K562 (cell line): Measurements from ENCODE around the gene GLB1L. TPM values are rescaled to one million over a fixed set of nuclear protein-coding genes. Genes with fewer than 3 reads are reported as not detected.

Source experiments
- ATAC-seq: fragments of 200-7000 bp; cut with Tn5 transposase; 3 replicates; pipeline ENCODE4 v1.9.1; 2020; ENCODE audit warnings: moderate library complexity
- BruUV-seq: library from RNA; stranded (reverse); fragments of 400-500 nt; replicated peaks from 2 replicates; lab custom pipeline; 2021; lab: Mats Ljungman, UMichigan
- CTCF ChIA-PET: fragments of 300-600 bp; formaldehyde crosslinking; extraction: SDS; loops from one replicate; lab custom pipeline; 2021; ENCODE audit warnings: low intra/inter-chr PET ratio; lab: Yijun Ruan, JAX
- POLR2A ChIA-PET: fragments of 300-600, 350-650 bp; sonication (Branson Sonifier 250); formaldehyde crosslinking; extraction: SDS; loops from one replicate; lab custom pipeline; 2021; ENCODE audit warnings: antibody characterized with exemption, inconsistent platforms; lab: Yijun Ruan, JAX
- DNase-seq, 4 experiments: peaks; one replicate each; pipeline versions ENCODE4 v3.0.0 to v3.0.0-alpha.2; 2011 to 2018; ENCODE audit warnings: low spot score in 3 of 4, mixed read lengths in 3 of 4; ENCODE audit errors: extremely low read depth in 1 of 4
- FAIRE-seq: peaks from 2 replicates; lab custom pipeline; 2011; peaks lifted over from hg19 to GRCh38; lab: Jason Lieb, UNC
- H2AFZ ChIP-seq: 2 replicates; pipeline ENCODE4 v1.6.0; 2011; ENCODE audit warnings: low read depth, low read length, control low read depth, inconsistent platforms
- H3K27ac ChIP-seq: fragments of 200-600 bp; 3 replicates; pipeline ENCODE4 v1.8.0; 2011; ENCODE audit warnings: low read depth, mild to moderate bottlenecking, control low read depth, inconsistent platforms, low read length, moderate library complexity, mixed read lengths; ENCODE audit errors: extremely low read depth
- H3K27me3 ChIP-seq, 2 experiments: fragments of 300-600 bp in 1 of 2; 2 replicates in 1 of 2; 3 replicates in 1 of 2; pipeline versions ENCODE4 v1.6.0 to v1.8.0; 2011; ENCODE audit warnings: inconsistent platforms in 2 of 2, low read length in 2 of 2, mild to moderate bottlenecking in 1 of 2, mixed read lengths in 1 of 2, moderate library complexity in 1 of 2; ENCODE audit not compliant: control insufficient read depth in 2 of 2, insufficient read depth in 2 of 2
- H3K36me3 ChIP-seq: fragments of 300-600 bp; 3 replicates; pipeline ENCODE4 v1.8.0; 2011; ENCODE audit warnings: mild to moderate bottlenecking, low read length, inconsistent platforms; ENCODE audit not compliant: control insufficient read depth, insufficient read depth
- H3K4me1 ChIP-seq, 2 experiments: fragments of 200-600 bp in 1 of 2; replicated peaks in 1 of 2; 2 replicates in 1 of 2; 3 replicates in 1 of 2; pipeline versions ENCODE4 v1.5.1 to v1.8.0; 2011; ENCODE audit warnings: inconsistent platforms in 2 of 2, low read length in 2 of 2, mild to moderate bottlenecking in 1 of 2, mixed read lengths in 1 of 2, moderate library complexity in 1 of 2; ENCODE audit not compliant: control insufficient read depth in 2 of 2, insufficient read depth in 2 of 2
- H3K4me2 ChIP-seq: 2 replicates; pipeline ENCODE4 v1.6.1; 2011; ENCODE audit warnings: low read length, control low read depth, inconsistent platforms, mixed read lengths; ENCODE audit not compliant: insufficient read depth
- H3K4me3 ChIP-seq: fragments of 200-600 bp; sonication (generic), shearing (Covaris generic); 2 replicates; pipeline ENCODE4 v1.5.1; 2016; ENCODE audit warnings: control low read depth, inconsistent platforms
- H3K79me2 ChIP-seq: fragments of 200-600 bp; 3 replicates; pipeline ENCODE4 v1.8.0; 2011; ENCODE audit warnings: low read length, inconsistent platforms; ENCODE audit not compliant: control insufficient read depth, insufficient read depth
- H3K9ac ChIP-seq, 2 experiments: 2 replicates each; pipeline versions ENCODE4 v1.6.0 to v1.6.1; 2011; ENCODE audit warnings: low read depth in 2 of 2, low read length in 2 of 2, control low read depth in 1 of 2, inconsistent platforms in 1 of 2, mild to moderate bottlenecking in 1 of 2, mixed read lengths in 1 of 2; ENCODE audit not compliant: insufficient read depth in 1 of 2
- H3K9me1 ChIP-seq: one replicate; pipeline ENCODE4 v1.6.0; 2011; ENCODE audit warnings: inconsistent platforms, mild to moderate bottlenecking, low read length, moderate library complexity; ENCODE audit not compliant: control insufficient read depth, insufficient read depth
- H3K9me3 ChIP-seq: replicated peaks from 2 replicates; pipeline ENCODE4 v1.5.1; 2011; ENCODE audit warnings: low read depth, low read length, inconsistent platforms; ENCODE audit not compliant: control insufficient read depth, insufficient read depth
- H4K20me1 ChIP-seq: replicated peaks from 2 replicates; pipeline ENCODE4 v1.6.1; 2011; ENCODE audit warnings: low read length, inconsistent platforms, mixed read lengths; ENCODE audit not compliant: control insufficient read depth, insufficient read depth
- CSDE1 ChIP-seq, 2 experiments: fragments of 450-650 bp; IDR thresholded peaks; 2 replicates each; pipeline ENCODE4 v1.6.1; 2016; ENCODE audit warnings: mild to moderate bottlenecking in 1 of 2
- FOXP1 ChIP-seq: sonication (generic); formaldehyde crosslinking; IDR thresholded peaks from 2 replicates; pipeline ENCODE4 v1.8.0; 2022; ENCODE audit warnings: mild to moderate bottlenecking, missing genetic modification reagents
- MAFG ChIP-seq: fragments of 450-650 bp; conservative IDR thresholded peaks from 2 replicates; pipeline ENCODE4 v1.6.1; 2016; ENCODE audit warnings: missing genetic modification characterization, missing compliant biosample characterization
- NFIC ChIP-seq: fragments of 450-650 bp; IDR thresholded peaks from 2 replicates; pipeline ENCODE4 v1.6.1; 2017; ENCODE audit warnings: mild to moderate bottlenecking, inconsistent platforms
- NR1H2 ChIP-seq: sonication (generic); formaldehyde crosslinking; IDR thresholded peaks from 2 replicates; pipeline ENCODE4 v1.4.0; 2020; ENCODE audit warnings: mild to moderate bottlenecking, missing genetic modification reagents
- POLR2G ChIP-seq: fragments of 200-400 bp; formaldehyde crosslinking; IDR thresholded peaks from 2 replicates; pipeline ENCODE4 v1.6.1; 2017; ENCODE audit warnings: low read depth, mild to moderate bottlenecking, antibody characterized with exemption, low read length, moderate library complexity
- SFPQ ChIP-seq: fragments of 200-400 bp; formaldehyde crosslinking; IDR thresholded peaks from 2 replicates; pipeline ENCODE4 v1.6.1; 2017; ENCODE audit warnings: mild to moderate bottlenecking, low read depth, low read length, moderate library complexity
- ZBTB2 ChIP-seq: fragments of 450-650 bp; IDR thresholded peaks from 2 replicates; pipeline ENCODE4 v1.6.1; 2016; ENCODE audit warnings: antibody characterized with exemption
- ZNF696 ChIP-seq: fragments of 250-450 bp; sonication (Bioruptor Pico); conservative IDR thresholded peaks from 2 replicates; pipeline ENCODE4 v1.4.0; 2020; ENCODE audit warnings: mild to moderate bottlenecking, moderate library complexity
- WGBS: fragments of 100-300 bp; shearing (Covaris generic); methylation state at CpG from one replicate; pipeline ENCODE4 v1.1.6; 2016; ENCODE audit warnings: low coverage, mixed read lengths; ENCODE audit not compliant: insufficient coverage; ENCODE audit errors: missing lambda C conversion rate; 5-methylcytosine and 5-hydroxymethylcytosine counted together
- in situ Hi-C: fragments of 300-500 bp; cut with MboI; formaldehyde crosslinking; loops from 4 replicates; pipeline ENCODE4 v1.15.0; 2018; ENCODE audit warnings: inconsistent platforms, mixed read lengths
- intact Hi-C: fragments of 100-400 bp; cut with micrococcal nuclease; formaldehyde crosslinking; loops from 2 replicates; pipeline ENCODE4 v1.14.2; 2022
- polyA plus RNA-seq, 8 experiments: library from polyadenylated mRNA; depleted of rRNA in 4 of 8; stranded (reverse) in 5 of 8; unstranded in 3 of 8; fragments of >200 nt; fragmentation: Nextera tagmentation in 2 of 8; fragmentation: Illumina TruSeq in 1 of 8; extraction: Ambion mirVana in 2 of 8; extraction: Trizol in 1 of 8; gene quantifications; 2 replicates each; pipeline versions ENCODE4 v1.2.1 to v1.2.3, GENCODE V29; 2011 to 2014; ENCODE audit warnings: inconsistent platforms in 1 of 8, missing spikeins in 1 of 8
- total RNA-seq, 7 experiments: library from RNA; depleted of rRNA in 6 of 7; stranded (reverse); fragments of >200 nt in 6 of 7; fragmentation: Illumina TruSeq in 2 of 7; extraction: Trizol in 2 of 7; gene quantifications; 2 replicates each; pipeline versions ENCODE4 v1.2.1 to v1.2.3, GENCODE V29; 2011 to 2021; ENCODE audit warnings: low replicate concordance in 1 of 7

Gene GLB1L
- total and polyA plus RNA-seq, 9 of the 15 experiments (the other 6 are each of a cell fraction or from before 2014, with no cell fraction given): 0.42 to 2.9 (median 2.5) TPM

- 91% methylated on average over 14 of the region's 19 CpGs for WGBS
- in situ Hi-C loops: no loop called here
- H3K79me2 ChIP-seq: peaks cover 27% of the 10 kb centered on the region
- H3K9ac ChIP-seq: no peak overlapping the region; a peak in 1 of 4 replicates
- no peak overlapping the region for H2AFZ ChIP-seq
- TF ChIP-seq NR1H2 (CRISPR knock-in tag) (no peak), NFIC (peak; percentile 82), SFPQ (no peak), FOXP1 (CRISPR knock-in tag) (no peak), CSDE1 (IDR thresholded peaks at IDR 0.05) (no peak), ZNF696 (no peak), POLR2G (peak; percentile 26; the same call in 1 of the 2 replicates), ZBTB2 (no peak), MAFG (tag) (no peak)
- TF ChIP-seq, all 486 proteins: peak for 2
- ATAC-seq: no peak
- Histone ChIP-seq H3K4me3 (no peak overlapping the region), H3K9me3 (no peaks in the 10 kb centered on the region), H3K4me1 (peaks cover 13 to 50% of the 10 kb centered on the region in 2 experiments; a peak in 4 of 5 replicates), H3K27me3 (no peaks in the 10 kb centered on the region), H3K27ac (no peak overlapping the region), H4K20me1 (0 out of 2 replicates have a peak, but pooled peaks cover 2% of the 10 kb centered on the region), H3K4me2 (no peak overlapping the region), H3K36me3 (peaks cover 73% of the 10 kb centered on the region; the same call in 2 of the 3 replicates), H3K9me1 (no peaks in the 10 kb centered on the region)
- ChIA-PET CTCF (no interaction called here), POLR2A (interaction anchor here (0.6 to 2.1 kb wide), 5 partner anchors 9 to 34 kb away, joined by 3 to 12 read pairs (median 3); partner anchors contain the start of genes ANKZF1, ATG9A and TUBA4A)
- no peak for FAIRE-seq
- BruUV-seq: no TSS peak
- intact Hi-C loops: no loop called here
- DNase-seq: no peak
Observed at GRCh38 chr2:219220652-219221402, 24.4 kb downstream of the GLB1L start.
